SK-N-SH (cell line): Measurements from ENCODE around the gene ATPAF2.

ENCODE experiments used
- CTCF ChIP-seq: fragments of 200-600 bp; sonication (generic); IDR thresholded peaks from 2 replicates; pipeline ENCODE4 v1.6.1; 2017; ENCODE audit warnings: antibody characterized with exemption, mild to moderate bottlenecking, moderate library complexity
- EZH2phosphoT487 ChIP-seq: fragments of 200-600 bp; sonication (generic); IDR thresholded peaks from 2 replicates; pipeline ENCODE4 v1.6.1; 2017; ENCODE audit warnings: low read depth, mixed run types, mild to moderate bottlenecking, antibody characterized with exemption, moderate library complexity, borderline replicate concordance
- JUND ChIP-seq: IDR thresholded peaks from 2 replicates; pipeline ENCODE4 v1.4.0; 2012
- NFIC ChIP-seq: IDR thresholded peaks from 2 replicates; pipeline ENCODE4 v1.4.0; 2012; ENCODE audit warnings: borderline replicate concordance
- POLR2AphosphoS5 ChIP-seq: IDR thresholded peaks from 2 replicates; pipeline ENCODE4 v1.6.1; 2012; ENCODE audit warnings: low read depth, low read length
- YY1 ChIP-seq: IDR thresholded peaks from 2 replicates; pipeline ENCODE4 v1.4.0; 2012; ENCODE audit warnings: low read depth, mild to moderate bottlenecking

GRCh38 chr17:18000030-18000408, 38.9 kb downstream of the ATPAF2 start:
- TF ChIP-seq JUND (no peak), YY1 (no peak), NFIC (no peak), CTCF (no peak), POLR2AphosphoS5 (no peak), EZH2phosphoT487 (no peak)
